ENCODE results near the gene PROSER2. TPM values are rescaled to one million over a fixed set of nuclear protein-coding genes. Genes with fewer than 3 reads are reported as not detected.
"Not testable (repeated sequence)": the region's sequence is repeated elsewhere in the genome, so short reads cannot be mapped to it uniquely, and the experiment has no call there.

The PROSER2 gene
- total RNA-seq, 1 donor from 2014 or later, result 47.6 TPM

DNA sequence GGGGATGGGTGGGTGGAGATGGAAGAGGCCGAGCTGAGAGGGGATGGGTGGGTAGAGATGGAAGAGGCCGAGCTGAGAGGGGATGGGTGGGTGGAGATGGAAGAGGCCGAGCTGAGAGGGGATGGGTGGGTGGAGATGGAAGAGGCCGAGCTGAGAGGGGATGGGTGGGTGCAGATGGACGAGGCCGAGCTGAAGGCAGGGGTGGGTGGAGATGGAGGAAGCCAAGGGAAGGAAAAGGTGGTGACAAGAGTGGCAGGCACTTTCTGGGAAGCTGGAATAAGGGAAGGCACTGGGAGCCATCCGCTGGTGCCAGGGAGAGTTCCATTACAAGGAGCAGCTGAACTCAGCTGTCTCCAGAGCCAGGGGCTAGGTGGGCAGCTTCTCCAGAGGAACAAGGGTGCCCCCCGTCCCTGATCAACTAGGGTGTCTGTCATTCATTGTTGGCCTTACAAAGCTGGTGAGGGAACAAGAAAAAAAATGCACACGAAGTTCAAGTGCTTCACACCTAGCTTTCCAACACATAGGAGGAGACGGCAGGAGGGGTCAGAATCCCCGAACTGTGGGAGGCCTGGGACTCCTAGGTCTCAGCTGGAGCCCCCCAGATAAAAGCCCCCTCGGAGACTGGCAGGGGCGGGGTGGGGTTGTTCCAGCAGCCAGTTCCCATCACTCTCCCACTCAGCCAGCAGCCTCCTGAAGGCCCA, 62.4 kb downstream of the PROSER2 start:
- DNase-seq (ENCODE audit: low read depth), result no peak
- Histone ChIP-seq H3K27me3 (ENCODE audit: control insufficient read depth, insufficient read depth, low read length) (no peaks in the 10 kb centered on the region), H3K4me3 (ENCODE audit: low read depth, low read length) (no peak overlapping the region), H3K36me3 (ENCODE audit: control insufficient read depth, insufficient read depth, low read length) (no peaks in the 10 kb centered on the region)
- TF ChIP-seq, protein P1, sequence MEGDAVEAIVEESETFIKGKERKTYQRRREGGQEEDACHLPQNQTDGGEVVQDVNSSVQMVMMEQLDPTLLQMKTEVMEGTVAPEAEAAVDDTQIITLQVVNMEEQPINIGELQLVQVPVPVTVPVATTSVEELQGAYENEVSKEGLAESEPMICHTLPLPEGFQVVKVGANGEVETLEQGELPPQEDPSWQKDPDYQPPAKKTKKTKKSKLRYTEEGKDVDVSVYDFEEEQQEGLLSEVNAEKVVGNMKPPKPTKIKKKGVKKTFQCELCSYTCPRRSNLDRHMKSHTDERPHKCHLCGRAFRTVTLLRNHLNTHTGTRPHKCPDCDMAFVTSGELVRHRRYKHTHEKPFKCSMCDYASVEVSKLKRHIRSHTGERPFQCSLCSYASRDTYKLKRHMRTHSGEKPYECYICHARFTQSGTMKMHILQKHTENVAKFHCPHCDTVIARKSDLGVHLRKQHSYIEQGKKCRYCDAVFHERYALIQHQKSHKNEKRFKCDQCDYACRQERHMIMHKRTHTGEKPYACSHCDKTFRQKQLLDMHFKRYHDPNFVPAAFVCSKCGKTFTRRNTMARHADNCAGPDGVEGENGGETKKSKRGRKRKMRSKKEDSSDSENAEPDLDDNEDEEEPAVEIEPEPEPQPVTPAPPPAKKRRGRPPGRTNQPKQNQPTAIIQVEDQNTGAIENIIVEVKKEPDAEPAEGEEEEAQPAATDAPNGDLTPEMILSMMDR (IDR thresholded peaks at IDR 0.05; ENCODE audit: insufficient read depth, low read length, poor library complexity, severe bottlenecking), result no peak

DNA sequence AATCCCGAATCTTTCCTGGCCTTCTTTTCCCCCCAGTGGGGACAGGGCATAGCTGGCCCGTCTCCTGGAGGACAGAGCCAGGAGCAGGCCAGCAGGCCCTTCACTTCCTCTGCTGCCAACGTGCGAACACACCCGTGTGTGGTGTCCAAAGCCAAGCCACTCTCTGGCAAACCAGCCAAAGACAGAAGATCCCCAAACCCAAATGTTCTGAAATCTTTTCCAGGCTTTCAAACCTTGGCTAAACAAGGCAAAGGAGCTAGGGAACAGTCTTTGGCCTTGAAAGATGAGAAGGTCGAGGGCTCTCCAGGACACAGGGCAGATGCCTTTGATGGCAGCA, 63.0 kb downstream of the PROSER2 start:
- H3K4me3 ChIP-seq (ENCODE audit: low read depth, low read length), result no peak overlapping the region
- TF ChIP-seq, protein P1 (IDR thresholded peaks at IDR 0.05; ENCODE audit: insufficient read depth, low read length, poor library complexity, severe bottlenecking), result no peak
- H3K36me3 ChIP-seq (ENCODE audit: control insufficient read depth, insufficient read depth, low read length), result no peaks in the 10 kb centered on the region
- H3K27me3 ChIP-seq (ENCODE audit: control insufficient read depth, insufficient read depth, low read length), result no peaks in the 10 kb centered on the region
- no peak for DNase-seq (ENCODE audit: low read depth)

DNA sequence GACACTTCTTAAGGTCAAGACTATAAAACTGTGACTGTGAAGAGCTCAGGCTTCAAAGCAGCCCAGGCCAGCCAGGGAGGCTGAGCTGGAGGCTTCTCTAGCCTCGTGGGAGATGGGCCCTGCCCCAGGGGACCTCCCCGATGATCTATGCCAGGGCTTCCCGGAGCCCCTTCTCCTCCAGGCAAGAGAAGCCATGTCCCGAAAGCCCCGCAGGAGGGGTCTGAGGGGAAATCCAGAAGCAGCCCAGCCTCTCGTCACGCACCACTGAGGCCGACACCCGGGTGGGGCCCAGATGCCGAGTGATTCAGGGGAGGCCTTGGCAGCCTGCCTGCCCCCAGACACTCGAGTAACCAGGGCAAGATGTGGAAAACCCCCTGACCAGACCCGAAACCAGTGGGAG, 63.7 kb downstream of the PROSER2 start:
- Histone ChIP-seq H3K36me3 (ENCODE audit: control insufficient read depth, insufficient read depth, low read length) (no peaks in the 10 kb centered on the region), H3K27me3 (ENCODE audit: control insufficient read depth, insufficient read depth, low read length) (no peaks in the 10 kb centered on the region), H3K4me3 (ENCODE audit: low read depth, low read length) (no peak overlapping the region)
- DNase-seq (ENCODE audit: low read depth), result no peak
- TF ChIP-seq, protein P1 (IDR thresholded peaks at IDR 0.05; ENCODE audit: insufficient read depth, low read length, poor library complexity, severe bottlenecking), result no peak

DNA sequence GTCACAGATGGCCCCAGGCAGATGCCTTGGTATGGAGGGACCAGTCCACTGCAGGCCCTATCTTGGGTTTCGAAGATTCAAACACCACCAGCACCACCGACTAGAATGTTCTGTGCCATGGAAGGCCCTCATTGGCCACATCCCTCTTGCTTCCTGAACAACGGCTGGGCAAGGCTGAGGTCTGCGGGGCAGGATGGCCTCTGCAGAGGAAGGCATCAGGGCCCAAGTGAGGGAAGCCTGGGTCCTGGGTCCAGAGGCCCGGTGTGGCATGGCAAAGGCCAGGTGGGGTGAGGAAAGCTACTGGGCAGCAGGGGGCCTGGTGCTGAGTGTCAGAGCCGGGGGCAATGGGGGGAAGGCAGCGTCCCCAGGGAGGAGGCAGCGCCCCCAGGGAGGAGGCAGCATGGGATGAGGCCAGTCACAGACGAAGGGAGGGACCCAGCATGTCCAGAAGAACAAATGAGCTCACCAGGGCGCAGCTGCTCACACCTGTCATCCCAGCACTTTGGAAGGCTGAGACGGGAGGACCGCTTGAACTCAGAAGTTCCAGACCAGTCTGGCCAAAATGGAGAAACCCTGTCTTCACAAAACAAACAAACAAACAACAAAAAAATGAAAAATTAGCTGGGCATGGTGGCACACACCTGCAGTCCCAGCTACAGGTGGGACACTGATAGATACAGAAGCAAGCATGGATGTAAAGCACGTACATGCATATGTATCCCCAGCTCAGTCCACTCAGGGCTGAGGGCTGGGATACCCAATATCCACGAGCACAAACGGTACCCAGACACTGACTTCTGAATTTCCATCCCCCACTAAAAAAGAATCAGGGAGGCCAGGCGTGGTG, 64.4 kb downstream of the PROSER2 start:
- TF ChIP-seq, protein P1 (IDR thresholded peaks at IDR 0.05; ENCODE audit: insufficient read depth, low read length, poor library complexity, severe bottlenecking), result no peak
- Histone ChIP-seq H3K36me3 (ENCODE audit: control insufficient read depth, insufficient read depth, low read length) (no peaks in the 10 kb centered on the region), H3K4me3 (ENCODE audit: low read depth, low read length) (no peak overlapping the region), H3K27me3 (ENCODE audit: control insufficient read depth, insufficient read depth, low read length) (no peaks in the 10 kb centered on the region)
- no peak for DNase-seq (ENCODE audit: low read depth)

DNA sequence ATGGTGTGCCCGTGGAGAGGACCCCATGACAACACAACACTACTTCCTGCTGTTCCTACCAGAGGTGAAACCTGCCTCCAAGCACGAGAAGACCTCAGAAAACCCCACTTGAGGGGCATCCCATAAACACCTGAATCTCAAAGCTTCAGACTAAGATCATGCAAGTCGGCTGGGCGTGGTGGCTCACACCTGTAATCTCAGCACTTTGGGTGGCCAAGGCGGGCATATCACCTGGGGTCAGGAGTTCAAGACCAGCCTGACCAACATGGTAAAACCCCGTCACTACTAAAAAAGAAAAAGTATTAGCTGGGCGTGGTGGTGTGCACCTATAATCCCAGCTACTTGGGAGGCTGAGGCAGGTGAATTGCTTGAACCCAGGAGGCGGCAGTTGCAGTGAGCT, 66.1 kb downstream of the PROSER2 start:
- not testable (repeated sequence) for H3K27me3 ChIP-seq (ENCODE audit: control insufficient read depth, insufficient read depth, low read length); DNase-seq (ENCODE audit: low read depth); H3K36me3 ChIP-seq (ENCODE audit: control insufficient read depth, insufficient read depth, low read length); H3K4me3 ChIP-seq (ENCODE audit: low read depth, low read length)

DNA sequence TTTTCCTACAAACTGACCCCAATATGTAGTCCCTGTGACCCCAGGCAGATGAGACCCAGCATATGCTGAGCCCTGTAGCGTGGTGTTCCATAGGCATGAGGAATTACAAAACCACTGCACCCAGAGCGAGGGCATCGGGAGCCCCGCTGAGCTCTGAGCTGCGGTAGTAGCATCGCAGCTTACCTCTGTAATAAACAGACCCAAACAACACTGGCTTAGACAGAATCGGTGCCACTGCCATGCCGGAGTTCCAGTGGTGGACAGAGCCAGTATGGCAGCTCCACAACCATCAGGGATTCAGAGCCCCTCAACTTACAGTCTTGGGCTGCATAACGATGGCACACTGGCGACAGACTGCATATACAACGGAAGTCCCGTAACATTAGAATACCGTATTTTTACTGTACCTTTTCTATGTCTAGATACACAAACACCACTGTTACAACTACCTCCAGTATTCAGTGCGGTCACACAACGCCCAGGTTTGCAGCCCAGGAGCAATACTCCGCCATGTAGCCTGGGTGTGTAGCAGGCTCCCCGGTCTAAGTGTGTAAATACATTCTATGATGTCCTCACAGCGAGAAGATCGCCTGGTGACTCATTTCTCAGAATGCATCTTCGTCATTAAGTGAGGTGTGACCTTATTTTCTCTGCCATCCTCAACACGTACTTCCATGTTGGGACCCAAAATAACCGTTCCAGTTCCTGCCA, 68.8 kb downstream of the PROSER2 start:
- TF ChIP-seq, protein P1 (IDR thresholded peaks at IDR 0.05; ENCODE audit: insufficient read depth, low read length, poor library complexity, severe bottlenecking), result no peak
- Histone ChIP-seq H3K36me3 (ENCODE audit: control insufficient read depth, insufficient read depth, low read length) (no peaks in the 10 kb centered on the region), H3K4me3 (ENCODE audit: low read depth, low read length) (no peak overlapping the region), H3K27me3 (ENCODE audit: control insufficient read depth, insufficient read depth, low read length) (no peaks in the 10 kb centered on the region)
- DNase-seq (ENCODE audit: low read depth), result no peak

Data from kidney epithelial cell (primary cell).